Heart left ventricle (tissue), 16 donors: Measurements from ENCODE around the gene SLC39A13. TPM values are rescaled to one million over a fixed set of nuclear protein-coding genes. Genes with fewer than 3 reads are reported as not detected.

Source experiments
- ATAC-seq, 4 donors: fragments of 200-7000 bp; cut with Tn5 transposase; one replicate each; pipeline ENCODE4 v1.9.1; 2020 to 2022; ENCODE audit warnings: moderate library complexity in 4 of 4, mild to moderate bottlenecking in 3 of 4, moderate number of reproducible peaks in 1 of 4
- DNase-seq, 5 donors: peaks; one replicate each; pipeline ENCODE4 v3.0.0-alpha.2; 2020
- H3K27ac ChIP-seq, 12 donors: fragments of 200-600 bp; sonication (generic) in 4 of 12; one replicate each; pipeline versions ENCODE4 v1.5.0 to v1.8.0; 2016 to 2022; ENCODE audit warnings: mild to moderate bottlenecking in 2 of 12
- H3K27me3 ChIP-seq, 9 donors: fragments of 200-600 bp; sonication (generic) in 2 of 9; one replicate each; pipeline versions ENCODE4 v1.5.1 to v1.8.0; 2016 to 2022; ENCODE audit warnings: mild to moderate bottlenecking in 3 of 9
- H3K36me3 ChIP-seq, 9 donors: fragments of 200-600 bp; sonication (generic) in 2 of 9; one replicate each; pipeline versions ENCODE4 v1.5.0 to v1.8.0; 2018 to 2022; ENCODE audit warnings: mild to moderate bottlenecking in 2 of 9
- H3K4me1 ChIP-seq, 12 donors: fragments of 200-600 bp; sonication (generic) in 4 of 12; one replicate each; pipeline versions ENCODE4 v1.5.0 to v1.8.0; 2016 to 2022; ENCODE audit warnings: mild to moderate bottlenecking in 3 of 12
- H3K4me3 ChIP-seq, 12 donors: fragments of 200-600 bp; sonication (generic) in 4 of 12; one replicate each; pipeline versions ENCODE4 v1.5.0 to v1.8.0; 2017 to 2022; ENCODE audit warnings: mild to moderate bottlenecking in 9 of 12, moderate library complexity in 4 of 12
- H3K9me3 ChIP-seq, 12 donors: fragments of 200-600 bp; sonication (generic) in 4 of 12; one replicate each; pipeline versions ENCODE4 v1.5.0 to v1.8.0; 2016 to 2022; ENCODE audit warnings: mild to moderate bottlenecking in 1 of 12
- POLR2A ChIP-seq, 2 donors: fragments of 450-650 bp; IDR thresholded peaks; one replicate each; pipeline ENCODE4 v1.6.1; 2017; ENCODE audit warnings: antibody characterized with exemption in 2 of 2, mild to moderate bottlenecking in 2 of 2, moderate library complexity in 2 of 2
- WGBS, 4 donors: extraction: QIAGEN DNeasy Blood & Tissue Kit in 2 of 4; methylation state at CpG; one replicate each; pipeline versions ENCODE4 v1.1.5 to v1.1.7; 2013 to 2018; 5-methylcytosine and 5-hydroxymethylcytosine counted together
- intact Hi-C, 10 donors: fragments of 100-400 bp; cut with DNase I; formaldehyde crosslinking; loops; one replicate each; pipeline versions ENCODE4 v1.11.1 to v1.14.2; 2022
- polyA plus RNA-seq, 2 donors: library from polyadenylated mRNA; stranded (reverse); fragments of 200-250 nt; gene quantifications; one replicate each; pipeline ENCODE4 v1.2.3, GENCODE V29; 2013
- total RNA-seq, 9 donors: library from RNA; depleted of rRNA in 2 of 9; stranded (reverse); fragments of >200 nt in 2 of 9; fragmentation: NEBNext Ultra II Directional in 3 of 9; extraction: Animal tissue kit (Norgen Biotek cat#: 25700) in 3 of 9; gene quantifications; one replicate each; pipeline versions ENCODE4 v1.1.0 to v1.2.4, GENCODE V29; 2016 to 2023
- TF ChIP-seq, protein P1 (sequence below), 12 donors: fragments of 200-600 bp; sonication (generic) in 4 of 12; IDR thresholded peaks; one replicate each; pipeline versions ENCODE4 v1.5.0 to v1.8.0; 2018 to 2022; ENCODE audit warnings: antibody characterized with exemption in 12 of 12, mild to moderate bottlenecking in 5 of 12
- donor health status: ischemic (EF 13 %, LVEDD 7.1; RV severe dilation, severe dysfunction).
- donor health status: healthy with polysubstance abuse.
- donor health status: DM: no; HTN: yes; CAD: no.
- donor health status: DM: no; HTN: no; CAD: no.
- donor health status: ischemic (EF 25% LVEDD 6.9; RV normal size, moderate dysfunction).
- donor health status: ischemic (EF 25% LVEDD 5.7; RV mildly dilated, moderate dysfunction).
- donor health status: healthy.
- donor health status: DM: yes; HTN: yes; CAD: no.
- donor health status: ischemic (EF 35%, LVEDD 5.7; RV mildly dilated, moderate dysfunction).
- donor health status: nonischemic (EF 11% LVEDD 7.7; RV severe dilation, severe dysfunction).
- donor health status: DM: yes; HTN: yes; CAD: no.
- donor health status: PGD.
- donor health status: ischemic (EF 29% LVEDD 5.4; RV normal size, mild dysfunction).
- donor health status: nonischemic (EF 23%, LVEDD 6.1; RV moderate dilation, normal function).

SLC39A13 gene
- total and polyA plus RNA-seq, 11 donors = 33.5 to 97.3 (median 48.1) TPM

DNA sequence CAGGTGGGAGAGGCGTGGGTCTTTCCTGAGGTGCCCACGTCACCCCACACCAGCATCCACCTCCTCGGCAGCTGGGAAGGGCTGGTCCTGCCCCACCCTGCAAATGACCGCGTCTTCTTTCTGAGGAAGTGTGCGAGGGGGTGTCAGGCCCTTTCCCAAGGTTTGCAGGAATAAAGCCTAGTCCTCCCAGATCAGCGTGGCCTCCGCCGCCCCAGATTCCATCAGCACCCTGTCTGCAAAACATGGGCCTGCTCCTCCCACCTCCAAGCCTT is 14.4 kb upstream of the SLC39A13 start:
- Histone ChIP-seq H3K27me3 (no peaks in the 10 kb centered on the region), H3K27ac (peak overlapping the region; percentile 64 to 97 (median 88)), H3K4me1 (peaks cover 0 to 71% (median 13%) of the 10 kb centered on the region in 12 donors), H3K36me3 (no peaks in the 10 kb centered on the region), H3K4me3 (peak overlapping the region in 5 of 12 donors; percentile 12 to 51 (median 30)), H3K9me3 (no peaks in the 10 kb centered on the region)
- intact Hi-C loops = loop anchor here in 1 of 10 donors (10.0 kb wide), 1 partner anchor 451 kb away; the partner anchor contains the start of gene NUP160
- ATAC-seq = peak; percentile 18 to 39 (median 25)
- 81 to 92% (median 87%) methylated on average over 8 to 9 of the region's 9 CpGs for WGBS, 4 donors
- DNase-seq = peak in 1 of 5 donors; percentile 46
- TF ChIP-seq, protein P1, sequence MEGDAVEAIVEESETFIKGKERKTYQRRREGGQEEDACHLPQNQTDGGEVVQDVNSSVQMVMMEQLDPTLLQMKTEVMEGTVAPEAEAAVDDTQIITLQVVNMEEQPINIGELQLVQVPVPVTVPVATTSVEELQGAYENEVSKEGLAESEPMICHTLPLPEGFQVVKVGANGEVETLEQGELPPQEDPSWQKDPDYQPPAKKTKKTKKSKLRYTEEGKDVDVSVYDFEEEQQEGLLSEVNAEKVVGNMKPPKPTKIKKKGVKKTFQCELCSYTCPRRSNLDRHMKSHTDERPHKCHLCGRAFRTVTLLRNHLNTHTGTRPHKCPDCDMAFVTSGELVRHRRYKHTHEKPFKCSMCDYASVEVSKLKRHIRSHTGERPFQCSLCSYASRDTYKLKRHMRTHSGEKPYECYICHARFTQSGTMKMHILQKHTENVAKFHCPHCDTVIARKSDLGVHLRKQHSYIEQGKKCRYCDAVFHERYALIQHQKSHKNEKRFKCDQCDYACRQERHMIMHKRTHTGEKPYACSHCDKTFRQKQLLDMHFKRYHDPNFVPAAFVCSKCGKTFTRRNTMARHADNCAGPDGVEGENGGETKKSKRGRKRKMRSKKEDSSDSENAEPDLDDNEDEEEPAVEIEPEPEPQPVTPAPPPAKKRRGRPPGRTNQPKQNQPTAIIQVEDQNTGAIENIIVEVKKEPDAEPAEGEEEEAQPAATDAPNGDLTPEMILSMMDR (IDR thresholded peaks at IDR 0.05) = no peak
- no peak for TF ChIP-seq POLR2A (IDR thresholded peaks at IDR 0.05)

DNA sequence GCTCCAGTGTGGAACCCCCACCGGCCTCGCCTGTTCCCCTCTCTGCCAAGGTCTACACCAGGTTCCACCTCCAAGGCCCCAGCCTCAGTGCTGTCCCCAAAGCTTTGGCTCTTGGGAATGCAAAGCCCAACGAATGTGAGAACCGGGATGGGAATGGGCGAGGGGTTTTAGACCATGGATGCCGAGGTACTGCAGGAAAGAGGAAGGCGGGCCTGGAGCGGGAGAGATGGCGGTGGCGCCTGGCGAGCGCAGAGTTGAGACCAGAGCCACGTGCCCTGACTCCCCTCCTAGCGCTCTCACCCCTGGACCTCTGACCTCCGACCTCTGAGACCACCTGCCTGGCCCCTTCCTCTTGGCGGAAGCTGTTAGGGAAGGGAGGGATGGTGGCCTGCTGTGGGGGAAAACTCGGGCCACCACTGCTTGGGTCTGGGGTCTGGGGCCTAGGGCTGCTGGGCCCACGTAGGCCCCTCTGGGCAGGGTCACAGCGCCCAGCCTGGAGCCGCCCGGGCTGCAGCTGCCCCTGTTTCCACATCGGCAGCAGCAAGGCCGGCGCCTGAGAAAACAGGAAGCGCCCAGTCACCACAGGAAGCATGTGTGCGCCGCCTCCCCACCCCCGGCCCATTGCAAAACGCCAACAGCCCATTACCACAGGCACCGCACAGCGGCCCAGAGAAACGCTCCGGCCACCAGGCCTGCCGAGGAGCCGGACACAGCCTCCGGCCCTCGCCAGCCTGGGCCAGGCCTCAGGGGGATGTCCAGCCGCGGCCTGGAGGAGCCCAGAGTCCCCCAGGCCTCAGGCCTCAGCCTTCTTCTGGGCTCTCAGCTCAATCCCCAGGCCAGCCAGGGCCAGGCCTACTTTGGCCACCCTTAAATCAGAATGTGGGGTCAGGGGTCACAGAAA is 13.8 kb upstream of the SLC39A13 start:
- peak overlapping the region; percentile 70 to 97 (median 88) for H3K27ac ChIP-seq
- no peaks in the 10 kb centered on the region for H3K9me3 ChIP-seq
- H3K36me3 ChIP-seq = no peaks in the 10 kb centered on the region
- TF ChIP-seq, protein P1 (IDR thresholded peaks at IDR 0.05) = no peak
- TF ChIP-seq POLR2A (IDR thresholded peaks at IDR 0.05) = peak in 1 of 2 donors; percentile 36
- 65 to 93% (median 73%) methylated on average over 14 to 39 of the region's 39 CpGs for WGBS, 4 donors
- H3K4me3 ChIP-seq = peak overlapping the region in 7 of 12 donors; percentile 5 to 51 (median 30)
- intact Hi-C loops = loop anchor here in 1 of 10 donors (10.0 kb wide), 1 partner anchor 450 kb away; the partner anchor contains the start of gene NUP160
- H3K4me1 ChIP-seq = peaks cover 0 to 67% (median 14%) of the 10 kb centered on the region in 12 donors
- DNase-seq = peak; percentile 62 to 89 (median 73)
- H3K27me3 ChIP-seq = no peaks in the 10 kb centered on the region
- ATAC-seq = peak in 3 of 4 donors; percentile 55 to 68 (median 57)

DNA sequence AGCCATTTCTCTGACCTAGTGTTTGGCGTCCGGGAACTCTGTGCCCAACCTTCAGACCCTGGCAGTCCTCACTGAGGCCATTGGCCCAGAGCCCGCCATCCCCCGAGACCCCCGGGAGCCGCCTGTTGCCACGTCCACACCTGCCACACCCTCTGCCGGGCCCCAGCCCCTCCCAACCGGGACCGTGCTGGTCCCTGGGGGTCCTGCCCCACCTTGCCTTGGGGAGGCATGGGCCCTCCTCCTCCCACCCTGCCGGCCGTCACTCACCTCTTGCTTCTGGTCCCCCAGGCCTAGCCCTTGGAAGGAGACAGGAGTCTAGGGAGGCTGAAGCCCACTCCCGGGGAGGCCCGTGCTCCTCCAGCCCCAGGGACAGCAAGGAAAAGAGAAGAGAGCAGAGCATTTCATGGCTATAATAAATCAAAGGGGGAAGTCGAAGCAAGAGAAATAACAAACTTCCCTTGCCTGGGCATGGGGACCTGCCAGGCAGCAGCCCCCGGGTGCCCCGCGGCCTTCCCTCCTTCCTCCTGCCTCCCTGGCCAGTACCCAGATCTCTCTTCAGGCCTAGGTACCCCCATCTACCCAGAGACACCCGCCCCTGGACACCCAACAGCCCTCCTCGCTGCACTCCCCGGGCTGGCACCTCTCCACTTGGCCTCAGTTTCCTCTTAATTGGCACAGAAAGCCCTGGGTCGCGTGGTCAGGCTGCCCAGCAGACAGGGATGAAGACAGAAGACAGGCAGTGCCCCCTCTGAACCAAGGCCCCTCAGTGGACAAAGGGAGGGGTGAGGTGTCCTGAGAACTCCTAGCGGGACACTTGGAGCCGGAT is 13.0 kb upstream of the SLC39A13 start:
- Histone ChIP-seq H3K4me1 (peaks cover 2 to 65% (median 19%) of the 10 kb centered on the region in 12 donors), H3K9me3 (no peaks in the 10 kb centered on the region), H3K4me3 (peak overlapping the region in 6 of 12 donors; percentile 18 to 51 (median 29)), H3K36me3 (no peaks in the 10 kb centered on the region), H3K27ac (peak overlapping the region; percentile 70 to 97 (median 88)), H3K27me3 (no peaks in the 10 kb centered on the region)
- intact Hi-C loops = loop anchor here in 1 of 10 donors (10.0 kb wide), 1 partner anchor 449 kb away; the partner anchor contains the start of gene NUP160
- ATAC-seq = no peak
- TF ChIP-seq, protein P1 (IDR thresholded peaks at IDR 0.05) = no peak
- TF ChIP-seq POLR2A (IDR thresholded peaks at IDR 0.05) = no peak
- peak in 1 of 5 donors; percentile 36 for DNase-seq
- WGBS, 4 donors = 85 to 94% (median 87%) methylated on average over 15 to 25 of the region's 25 CpGs
